HEK293T (cell line): ENCODE measurements around the gene IL21.

Experiments
- BHLHE40 ChIP-seq: fragments of 450-650 bp; IDR thresholded peaks from 2 replicates; pipeline ENCODE4 v1.6.1; 2016; ENCODE audit warnings: mild to moderate bottlenecking, moderate library complexity, borderline replicate concordance
- ELF4 ChIP-seq: fragments of 450-650 bp; IDR thresholded peaks from 2 replicates; pipeline ENCODE4 v1.6.1; 2017; ENCODE audit warnings: antibody characterized with exemption
- FOXK2 ChIP-seq: fragments of 450-650 bp; IDR thresholded peaks from 2 replicates; pipeline ENCODE4 v1.6.1; 2016; ENCODE audit warnings: mild to moderate bottlenecking
- FOXM1 ChIP-seq: fragments of 450-650 bp; IDR thresholded peaks from 2 replicates; pipeline ENCODE4 v1.6.1; 2017; ENCODE audit warnings: mild to moderate bottlenecking, borderline replicate concordance
- LEF1 ChIP-seq: fragments of 450-650 bp; IDR thresholded peaks from 2 replicates; pipeline ENCODE4 v1.6.1; 2017; ENCODE audit warnings: mild to moderate bottlenecking, borderline replicate concordance
- NFRKB ChIP-seq: fragments of 450-650 bp; IDR thresholded peaks from 2 replicates; pipeline ENCODE4 v1.6.1; 2016; ENCODE audit warnings: mild to moderate bottlenecking, moderate library complexity
- SP1 ChIP-seq: fragments of 450-650 bp; IDR thresholded peaks from 2 replicates; pipeline ENCODE4 v1.6.1; 2017
- SUZ12 ChIP-seq: fragments of 450-650 bp; IDR thresholded peaks from 2 replicates; pipeline ENCODE4 v1.6.1; 2016; ENCODE audit warnings: mild to moderate bottlenecking
- TARDBP ChIP-seq: fragments of 450-650 bp; IDR thresholded peaks from 2 replicates; pipeline ENCODE4 v1.6.1; 2016
- ZNF384 ChIP-seq: fragments of 450-650 bp; IDR thresholded peaks from 2 replicates; pipeline ENCODE4 v1.6.1; 2016

DNA sequence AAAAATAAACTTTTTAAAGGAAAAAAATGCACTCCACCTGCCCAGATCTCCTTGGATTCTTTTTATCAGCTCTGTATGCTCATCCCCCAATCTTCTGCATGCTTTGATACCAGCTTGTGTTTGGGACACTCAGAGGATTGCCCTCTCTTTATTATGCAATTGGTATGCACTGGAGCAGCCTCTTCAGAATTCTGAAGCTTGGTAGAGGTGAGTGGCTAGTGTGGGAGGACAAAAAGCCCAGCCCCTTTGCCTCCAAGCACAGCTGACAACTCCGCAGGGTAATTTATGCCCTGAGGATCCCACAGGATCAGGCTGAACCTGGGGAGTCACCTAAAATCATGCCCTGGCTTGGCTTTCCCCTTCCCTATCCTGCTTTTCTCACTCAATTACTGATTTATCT lies 16.7 kb downstream of the IL21 start:
- TF ChIP-seq SP1, result no peak
- no peak for TF ChIP-seq TARDBP
- no peak for TF ChIP-seq SUZ12
- no peak for TF ChIP-seq NFRKB
- no peak for TF ChIP-seq BHLHE40
- TF ChIP-seq LEF1, result no peak
- TF ChIP-seq FOXM1, result no peak
- TF ChIP-seq ZNF384, result no peak
- no peak for TF ChIP-seq ELF4
- no peak for TF ChIP-seq FOXK2
